Stimulated activated CD4-positive, alpha-beta T cell treated with anti-CD3 and anti-CD28 coated beads, Interleukin-15, amount 100 ng/mL, for 1 hour (primary cell): ENCODE results near the gene EPHB1.
"Not testable (repeated sequence)": the region's sequence is repeated elsewhere in the genome, so short reads cannot be mapped to it uniquely, and the experiment has no call there.

Experiments
- DNase-seq, 2 donors: peaks; one replicate each; pipeline ENCODE4 v3.0.0-alpha.2; 2020; ENCODE audit warnings: low read depth in 1 of 2, low spot score in 1 of 2

The EPHB1 gene

GRCh38 chr3:135182364-135182998, 387.4 kb downstream of the EPHB1 start:
- no peak for DNase-seq

GRCh38 chr3:135190658-135191057, 395.6 kb downstream of the EPHB1 start:
- DNase-seq = no peak

GRCh38 chr3:135191708-135192107, 396.6 kb downstream of the EPHB1 start:
- no peak for DNase-seq

- DNase-seq = no peak
Measured at GRCh38 chr3:135192929-135193328, 397.9 kb downstream of the EPHB1 start.

- no peak for DNase-seq
Measured at GRCh38 chr3:135197246-135197645, 402.2 kb downstream of the EPHB1 start.

- no peak for DNase-seq
Measured at GRCh38 chr3:135197856-135198255, 402.8 kb downstream of the EPHB1 start.

- DNase-seq = no peak
Measured at GRCh38 chr3:135199137-135199536, 404.1 kb downstream of the EPHB1 start.

GRCh38 chr3:135203026-135203425, 408.0 kb downstream of the EPHB1 start:
- no peak for DNase-seq

- DNase-seq = no peak
Measured at GRCh38 chr3:135213213-135213612, 418.2 kb downstream of the EPHB1 start.

- DNase-seq = no peak
Measured at GRCh38 chr3:135213822-135214221, 418.8 kb downstream of the EPHB1 start.

- DNase-seq = no peak
Measured at GRCh38 chr3:135214400-135214799, 419.3 kb downstream of the EPHB1 start.

- DNase-seq = no peak
Measured at GRCh38 chr3:135215516-135215915, 420.5 kb downstream of the EPHB1 start.

GRCh38 chr3:135216659-135217058, 421.6 kb downstream of the EPHB1 start:
- no peak for DNase-seq

GRCh38 chr3:135217730-135218129, 422.7 kb downstream of the EPHB1 start:
- DNase-seq = no peak

- DNase-seq = no peak
Measured at GRCh38 chr3:135218304-135218703, 423.2 kb downstream of the EPHB1 start.

GRCh38 chr3:135218782-135219181, 423.7 kb downstream of the EPHB1 start:
- no peak for DNase-seq

- DNase-seq = no peak
Measured at GRCh38 chr3:135224815-135225362, 429.8 kb downstream of the EPHB1 start.

GRCh38 chr3:135226057-135226456, 431.0 kb downstream of the EPHB1 start:
- DNase-seq = no peak

- DNase-seq = no peak
Measured at GRCh38 chr3:135228201-135228600, 433.1 kb downstream of the EPHB1 start.

- no peak for DNase-seq
Measured at GRCh38 chr3:135229018-135229495, 434.0 kb downstream of the EPHB1 start.

GRCh38 chr3:135231737-135232136, 436.7 kb downstream of the EPHB1 start:
- DNase-seq = no peak

- no peak for DNase-seq
Measured at GRCh38 chr3:135232226-135232625, 437.2 kb downstream of the EPHB1 start.

- not testable (repeated sequence) for DNase-seq
Measured at GRCh38 chr3:135233476-135233875, 438.4 kb downstream of the EPHB1 start.
